Common myeloid progenitor, CD34-positive (primary cell): ENCODE data around the gene OTOG.
A peak's percentile ranks its signal among the peaks of the same experiment; 100 is the strongest.

Experiments
- CTCF ChIA-PET: fragments of 350-600 bp; sonication (Branson Sonifier 250); formaldehyde crosslinking; loops from one replicate; lab custom pipeline; 2021; ENCODE audit warnings: antibody characterized with exemption; lab: Charles Lee
- POLR2A ChIA-PET: fragments of 350-600 bp; sonication (Branson Sonifier 250); formaldehyde crosslinking; loops from one replicate; lab custom pipeline; 2021; ENCODE audit warnings: antibody characterized with exemption; lab: Charles Lee
- DNase-seq, 3 donors: peaks; one replicate each; pipeline versions ENCODE4 v3.0.0 to v3.0.0-alpha.2; 2013
- H3K27ac ChIP-seq, 2 experiments: 1 replicate in 1 of 2; 2 replicates in 1 of 2; pipeline ENCODE4 v1.7.0; 2013; ENCODE audit warnings: inconsistent platforms in 2 of 2, low read length in 2 of 2, mild to moderate bottlenecking in 2 of 2, low read depth in 1 of 2, moderate library complexity in 1 of 2; ENCODE audit not compliant: severe bottlenecking in 2 of 2, insufficient read depth in 1 of 2, poor library complexity in 1 of 2
- H3K27me3 ChIP-seq, 5 experiments: replicated peaks in 2 of 5; 1 replicate in 3 of 5; 2 replicates in 2 of 5; pipeline versions ENCODE4 v1.6.1 to v1.7.0; 2013; ENCODE audit warnings: low read length in 4 of 5, mild to moderate bottlenecking in 2 of 5, moderate library complexity in 2 of 5, inconsistent platforms in 1 of 5; ENCODE audit not compliant: insufficient read depth in 5 of 5, control insufficient read depth in 4 of 5
- H3K36me3 ChIP-seq, 4 experiments: 1 replicate in 2 of 4; 2 replicates in 2 of 4; pipeline versions ENCODE4 v1.6.1 to v1.7.0; 2013; ENCODE audit warnings: low read length in 3 of 4, control low read depth in 1 of 4, mild to moderate bottlenecking in 1 of 4; ENCODE audit not compliant: control insufficient read depth in 4 of 4, insufficient read depth in 4 of 4
- H3K4me1 ChIP-seq, 4 experiments: 1 replicate in 3 of 4; 2 replicates in 1 of 4; pipeline versions ENCODE4 v1.6.1 to v1.7.1; 2013; ENCODE audit warnings: low read length in 3 of 4, mild to moderate bottlenecking in 3 of 4, control low read depth in 1 of 4, inconsistent platforms in 1 of 4, moderate library complexity in 1 of 4; ENCODE audit not compliant: control insufficient read depth in 4 of 4, insufficient read depth in 4 of 4; ENCODE audit errors: control extremely low read depth in 1 of 4
- H3K4me3 ChIP-seq, 7 experiments: 1 replicate in 4 of 7; 2 replicates in 3 of 7; pipeline versions ENCODE4 v1.5.1 to v1.7.0; 2013; ENCODE audit warnings: mild to moderate bottlenecking in 7 of 7, low read length in 6 of 7, moderate library complexity in 6 of 7, inconsistent platforms in 2 of 7, low read depth in 2 of 7, control low read depth in 1 of 7; ENCODE audit not compliant: insufficient read depth in 4 of 7, control insufficient read depth in 1 of 7; ENCODE audit errors: extremely low read depth in 1 of 7
- H3K9me3 ChIP-seq, 5 experiments: 1 replicate in 4 of 5; 2 replicates in 1 of 5; pipeline versions ENCODE4 v1.6.1 to v1.7.1; 2013; ENCODE audit warnings: low read length in 4 of 5, mild to moderate bottlenecking in 2 of 5, inconsistent platforms in 1 of 5, low read depth in 1 of 5, moderate library complexity in 1 of 5; ENCODE audit not compliant: control insufficient read depth in 4 of 5, insufficient read depth in 2 of 5; ENCODE audit errors: control extremely low read depth in 1 of 5
- WGBS: methylation state at CpG from one replicate; pipeline ENCODE4 v1.1.5; 2013; ENCODE audit not compliant: insufficient coverage; 5-methylcytosine and 5-hydroxymethylcytosine counted together

OTOG gene

GRCh38 chr11:17524221-17524620 lies 22.8 kb upstream of the OTOG start:
- WGBS: 98% methylated on average over 8 of the region's 9 CpGs
- ChIA-PET POLR2A (no interaction called here), CTCF (interaction anchor here (0.9 kb wide), 1 partner anchor 170 kb away, joined by 3 read pairs; no protein-coding TSS in a partner anchor)
- Histone ChIP-seq H3K27me3 (peaks cover 0 to 5% (median 0%) of the 10 kb centered on the region in 5 experiments), H3K9me3 (no peaks in the 10 kb centered on the region), H3K36me3 (no peaks in the 10 kb centered on the region), H3K27ac (no peak overlapping the region), H3K4me1 (no peaks in the 10 kb centered on the region), H3K4me3 (no peak overlapping the region)
- no peak for DNase-seq

- POLR2A ChIA-PET: no interaction called here
- no peak overlapping the region for H3K27ac ChIP-seq
- H3K4me1 ChIP-seq: no peaks in the 10 kb centered on the region
- CTCF ChIA-PET: interaction anchor here (0.9 to 1.4 kb wide), 2 partner anchors 9 to 17 kb away, joined by 3 read pairs; no protein-coding TSS in a partner anchor
- no peaks in the 10 kb centered on the region for H3K36me3 ChIP-seq
- DNase-seq: no peak
- H3K27me3 ChIP-seq: peaks cover 0 to 10% (median 2%) of the 10 kb centered on the region in 5 experiments
- 93% methylated on average over 3 of the region's 4 CpGs for WGBS
- no peaks in the 10 kb centered on the region for H3K9me3 ChIP-seq
- no peak overlapping the region for H3K4me3 ChIP-seq
These were observed 21.5 kb upstream of the OTOG start for GRCh38 chr11:17525570-17525969.

GRCh38 chr11:17526326-17526725 lies 20.7 kb upstream of the OTOG start:
- peaks cover 0 to 7% (median 2%) of the 10 kb centered on the region in 5 experiments for H3K27me3 ChIP-seq
- no peak for DNase-seq
- ChIA-PET CTCF (interaction anchor here (0.7 to 2.5 kb wide), 4 partner anchors 10 to 142 kb away, joined by 3 to 8 read pairs (median 3); partner anchors contain the start of gene OTOG), POLR2A (no interaction called here)
- H3K4me1 ChIP-seq: no peaks in the 10 kb centered on the region
- 95% methylated on average over 12 of the region's 13 CpGs for WGBS
- no peak overlapping the region for H3K27ac ChIP-seq
- no peaks in the 10 kb centered on the region for H3K36me3 ChIP-seq
- H3K4me3 ChIP-seq: no peak overlapping the region
- H3K9me3 ChIP-seq: no peaks in the 10 kb centered on the region

- H3K27me3 ChIP-seq: peaks cover 0 to 8% (median 2%) of the 10 kb centered on the region in 5 experiments
- whole genome bisulfite sequencing: 100% methylated on average over 7 of the region's 20 CpGs
- no peak overlapping the region for H3K27ac ChIP-seq
- no peak overlapping the region for H3K4me3 ChIP-seq
- H3K9me3 ChIP-seq: no peaks in the 10 kb centered on the region
- H3K4me1 ChIP-seq: no peaks in the 10 kb centered on the region
- POLR2A ChIA-PET: no interaction called here
- DNase-seq: no peak
- CTCF ChIA-PET: interaction anchor here (1.0 to 3.3 kb wide), 13 partner anchors 7 to 707 kb away, joined by 3 to 25 read pairs (median 4); partner anchors contain the start of genes KCNJ11 and OTOG
- H3K36me3 ChIP-seq: no peaks in the 10 kb centered on the region
These were observed 20.0 kb upstream of the OTOG start for GRCh38 chr11:17526931-17527627.

- Histone ChIP-seq H3K36me3 (no peaks in the 10 kb centered on the region), H3K4me1 (no peaks in the 10 kb centered on the region), H3K27me3 (peaks cover 0 to 8% (median 2%) of the 10 kb centered on the region in 5 experiments), H3K9me3 (no peaks in the 10 kb centered on the region), H3K27ac (no peak overlapping the region), H3K4me3 (no peak overlapping the region)
- WGBS: 93% methylated on average over 2 of the region's 3 CpGs
- no peak for DNase-seq
- ChIA-PET POLR2A (no interaction called here), CTCF (interaction anchor here (0.9 to 3.3 kb wide), 19 partner anchors 8 to 707 kb away, joined by 3 to 25 read pairs (median 4); partner anchors contain the start of genes KCNJ11 and OTOG)
These were observed 19.4 kb upstream of the OTOG start for GRCh38 chr11:17527628-17527995.

- ChIA-PET POLR2A (no interaction called here), CTCF (interaction anchor here (0.6 to 3.3 kb wide), 24 partner anchors 9 to 805 kb away, joined by 3 to 25 read pairs (median 4); partner anchors contain the start of genes KCNJ11 and OTOG)
- no peaks in the 10 kb centered on the region for H3K4me1 ChIP-seq
- peaks cover 0 to 10% (median 2%) of the 10 kb centered on the region in 5 experiments for H3K27me3 ChIP-seq
- DNase-seq: peak; percentile 30 to 56 (median 52)
- H3K9me3 ChIP-seq: no peaks in the 10 kb centered on the region
- 58% methylated on average over 9 of the region's 9 CpGs for WGBS
- H3K4me3 ChIP-seq: no peak overlapping the region
- no peak overlapping the region for H3K27ac ChIP-seq
- H3K36me3 ChIP-seq: no peaks in the 10 kb centered on the region
These were observed 18.8 kb upstream of the OTOG start for GRCh38 chr11:17528181-17528691.
